HG03025 (cell line): Measurements from ENCODE around the gene TESPA1.

ENCODE experiments used
- ATAC-seq: cut with Tn5 transposase; IDR thresholded peaks from one replicate; pipeline ENCODE4 v1.9.1; 2021; ENCODE audit warnings: mild to moderate bottlenecking, moderate library complexity; ENCODE audit not compliant: unreplicated experiment, low FRiP score

TESPA1 gene, protein sequence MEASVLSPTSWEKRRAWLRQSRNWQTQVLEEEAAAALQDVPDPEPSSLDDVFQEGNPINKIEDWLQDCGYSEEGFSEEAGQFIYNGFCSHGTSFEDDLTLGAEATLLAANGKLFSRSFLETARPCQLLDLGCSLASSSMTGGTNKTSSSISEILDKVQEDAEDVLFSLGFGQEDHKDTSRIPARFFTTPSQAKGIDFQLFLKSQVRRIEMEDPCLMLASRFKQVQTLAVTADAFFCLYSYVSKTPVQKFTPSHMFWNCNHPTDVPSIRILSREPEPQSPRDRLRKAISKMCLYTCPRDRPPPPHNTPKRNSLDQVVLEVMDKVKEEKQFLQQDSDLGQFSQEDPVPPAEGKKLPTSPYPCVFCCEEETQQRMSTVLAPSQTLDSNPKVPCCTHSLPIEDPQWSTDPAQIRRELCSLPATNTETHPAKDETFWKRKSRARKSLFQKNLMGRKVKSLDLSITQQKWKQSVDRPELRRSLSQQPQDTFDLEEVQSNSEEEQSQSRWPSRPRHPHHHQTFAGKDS

DNA sequence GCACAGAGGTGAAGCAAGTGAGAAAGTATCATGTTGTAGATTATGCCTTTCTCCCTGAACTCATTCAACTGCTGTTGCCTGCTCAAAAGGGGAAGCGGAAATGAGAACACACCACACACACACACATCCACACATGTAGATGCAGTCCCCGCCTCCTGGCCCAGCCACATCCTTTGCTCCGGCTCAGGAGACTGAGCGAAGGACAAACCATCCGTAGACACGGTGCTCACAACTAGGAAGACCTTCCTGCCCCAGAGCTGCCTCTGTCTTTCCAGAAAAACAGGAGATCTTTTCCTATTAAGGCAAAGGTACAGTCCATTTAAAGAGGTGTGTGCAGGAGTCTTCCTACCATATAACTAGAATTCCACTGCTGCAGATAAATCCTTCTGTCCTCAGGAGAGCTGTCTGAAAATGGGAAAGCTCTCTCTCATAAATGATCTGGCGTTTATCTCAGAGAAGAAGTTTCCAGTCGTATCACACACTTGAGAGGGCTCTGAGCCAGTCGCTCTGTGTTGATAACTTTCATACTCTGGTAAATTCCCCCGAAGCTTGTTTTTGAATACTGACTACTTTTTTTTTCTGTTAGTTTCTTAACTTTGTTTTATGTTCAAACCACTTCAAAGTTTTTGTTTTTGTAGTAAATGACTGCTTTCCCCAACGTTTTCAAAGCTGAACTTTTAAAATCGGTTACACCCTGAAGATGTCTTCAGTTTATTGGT lies at the start of gene TESPA1:
Gene TESPA1 (minus strand): TSS at position 105 of the 719 bp plus-strand sequence. CDS start 10,200 bp downstream, outside the sequence.
- peak; percentile 92 for ATAC-seq

DNA sequence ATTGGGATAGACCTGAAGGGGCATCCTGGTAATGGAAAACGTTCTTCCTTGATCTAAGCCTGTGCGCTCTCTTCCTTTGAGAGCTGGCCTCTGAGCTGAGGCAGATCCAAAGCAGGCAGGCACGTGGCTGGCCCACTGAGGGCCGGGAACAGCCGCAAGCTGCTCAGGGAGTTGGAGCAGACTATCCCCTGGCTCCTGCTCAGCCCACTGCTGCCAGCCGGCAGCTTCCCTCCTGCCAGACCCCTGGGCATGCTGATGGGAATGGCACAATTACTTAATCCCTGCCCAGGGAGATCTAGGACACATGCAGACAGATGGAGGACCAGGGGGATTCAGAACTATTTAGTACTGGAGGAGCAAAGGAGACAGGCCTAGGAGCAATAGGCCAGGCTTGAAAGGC lies 49.7 kb upstream of the TESPA1 start:
- ATAC-seq = no peak

DNA sequence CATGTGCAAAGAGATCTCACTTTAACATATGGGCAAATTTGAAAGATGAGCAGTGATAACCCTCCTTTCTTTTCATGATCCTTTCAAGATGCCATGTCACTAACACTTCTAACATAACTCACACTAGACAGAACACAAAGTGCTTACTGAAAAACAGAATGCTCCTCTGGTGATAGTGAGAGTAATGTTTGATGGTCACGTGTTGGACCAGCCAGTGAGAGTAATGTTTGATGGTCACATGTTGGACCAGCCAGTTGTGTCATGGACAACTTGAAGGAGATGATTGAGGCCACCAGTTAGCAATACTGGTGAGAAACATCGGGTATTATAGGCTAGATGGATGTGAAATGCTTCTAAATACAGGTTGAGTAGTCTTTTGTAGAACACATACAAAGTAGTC lies 40.9 kb upstream of the TESPA1 start:
- no peak for ATAC-seq

DNA sequence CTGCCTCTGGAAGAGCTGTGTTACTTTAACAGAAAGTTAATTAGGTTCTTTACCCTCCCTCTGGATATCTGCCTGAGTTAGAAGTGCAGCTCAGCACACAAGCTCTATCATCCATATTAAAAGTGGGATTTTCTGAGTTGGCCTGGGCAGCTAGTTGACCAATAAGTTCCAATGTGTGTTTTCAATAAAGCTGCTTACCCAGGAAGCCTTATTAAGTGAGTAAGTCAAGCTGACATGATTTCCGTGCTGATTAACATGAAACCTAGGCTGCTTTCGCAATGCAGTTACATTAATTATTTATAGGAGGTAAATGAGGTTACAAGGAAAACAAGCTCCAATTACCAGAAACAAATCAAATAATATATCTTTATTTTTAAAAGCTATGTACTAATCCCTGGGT lies 40.0 kb upstream of the TESPA1 start:
- no peak for ATAC-seq

DNA sequence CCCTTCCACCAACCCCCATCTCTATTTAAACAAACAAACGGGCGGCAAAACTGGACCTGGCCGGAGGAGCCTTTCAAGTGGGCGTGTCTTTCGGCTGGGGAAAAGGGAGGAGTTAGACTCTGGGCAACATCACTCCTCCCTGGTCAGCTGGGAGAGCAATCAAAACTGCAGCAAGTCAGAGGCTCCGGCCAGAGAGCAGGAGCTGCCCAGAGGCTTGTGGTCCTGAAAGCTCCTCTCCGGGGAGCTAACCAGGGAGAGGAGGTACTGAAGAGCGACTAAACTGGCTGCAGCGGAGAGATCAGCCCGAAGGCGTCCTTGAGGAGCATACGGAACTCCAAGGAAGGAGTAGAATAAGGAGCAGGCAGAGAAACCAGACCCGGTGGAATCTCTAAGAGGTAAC lies 35.2 kb upstream of the TESPA1 start, which contains the start of gene NEUROD4:
Gene NEUROD4 (plus strand): TSS at position 191 of the 400 bp plus-strand sequence. CDS start 6,466 bp downstream, outside the sequence.
- no peak for ATAC-seq

DNA sequence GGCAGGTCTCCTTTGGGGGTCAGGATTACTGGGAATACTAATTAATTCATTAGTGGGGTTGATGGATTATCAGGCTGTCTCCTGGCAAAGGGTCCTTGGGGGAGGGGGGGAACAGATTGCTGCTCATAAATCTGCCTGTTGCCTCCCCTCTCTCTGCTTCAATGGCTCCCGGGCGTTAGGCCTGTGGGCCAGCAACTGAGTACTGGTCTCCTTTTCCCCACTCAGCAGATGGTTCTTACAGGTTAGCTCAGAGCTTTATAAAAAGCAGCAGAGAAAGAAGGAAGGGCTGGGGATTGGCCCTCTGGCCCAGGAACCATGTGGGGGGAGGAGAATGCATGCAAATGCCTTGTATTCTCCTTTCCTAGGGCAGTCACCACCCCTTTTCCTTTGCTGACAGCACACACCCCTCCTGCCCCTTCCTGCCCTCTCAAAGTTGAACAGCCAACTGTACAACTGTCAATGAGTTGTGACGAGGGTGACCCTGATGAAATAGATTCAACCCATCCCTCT lies 32.9 kb upstream of the TESPA1 start:
- no peak for ATAC-seq

DNA sequence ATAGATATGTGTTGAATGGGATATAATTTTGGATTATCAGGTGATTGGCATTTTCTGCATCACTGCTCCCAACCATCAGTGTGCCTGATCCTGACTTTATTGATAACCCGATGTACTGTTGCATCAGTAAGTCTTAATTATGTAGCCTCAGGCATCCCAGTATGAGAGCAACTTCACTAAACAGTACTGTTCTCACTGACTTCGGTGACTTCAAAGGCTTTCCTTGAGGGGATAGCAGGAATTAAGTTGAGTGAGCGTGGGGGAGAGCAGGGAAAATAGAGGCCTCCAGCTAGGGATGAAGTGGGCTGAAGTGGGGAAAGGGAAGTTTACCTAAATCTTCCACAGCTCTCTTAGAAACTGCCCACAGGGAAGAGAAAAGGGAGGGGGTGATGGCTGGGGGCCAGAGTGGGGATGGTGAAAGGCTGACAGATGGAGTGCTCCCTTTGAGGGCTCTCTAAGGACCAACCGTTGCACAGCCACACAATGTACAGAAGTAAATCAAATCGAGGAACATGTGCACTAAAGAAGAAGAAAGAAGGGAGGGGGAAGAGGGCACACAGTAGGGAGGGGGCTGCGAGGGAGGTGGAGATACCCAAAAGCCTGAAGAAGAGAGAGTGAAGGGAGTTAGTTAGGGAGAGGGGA lies 24.5 kb upstream of the TESPA1 start:
- no peak for ATAC-seq

DNA sequence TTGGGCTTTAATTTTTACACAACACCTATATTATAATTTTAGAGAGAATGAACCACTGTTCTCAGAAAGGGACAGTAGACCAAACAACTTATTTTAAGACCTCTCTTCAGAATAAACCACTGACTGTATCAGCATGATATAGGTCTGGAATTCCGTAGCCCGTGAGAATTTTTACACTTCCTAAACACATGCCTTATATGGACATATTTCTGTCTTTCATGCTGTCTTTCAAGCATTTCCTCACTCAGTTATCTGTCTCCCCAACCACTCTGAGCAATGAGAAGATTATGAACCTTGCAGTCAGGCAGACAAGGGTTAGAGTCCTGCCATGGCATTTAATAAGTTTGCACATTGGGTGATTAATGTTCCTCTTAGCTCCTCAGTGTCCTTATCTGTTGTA lies 17.8 kb upstream of the TESPA1 start:
- ATAC-seq = no peak

DNA sequence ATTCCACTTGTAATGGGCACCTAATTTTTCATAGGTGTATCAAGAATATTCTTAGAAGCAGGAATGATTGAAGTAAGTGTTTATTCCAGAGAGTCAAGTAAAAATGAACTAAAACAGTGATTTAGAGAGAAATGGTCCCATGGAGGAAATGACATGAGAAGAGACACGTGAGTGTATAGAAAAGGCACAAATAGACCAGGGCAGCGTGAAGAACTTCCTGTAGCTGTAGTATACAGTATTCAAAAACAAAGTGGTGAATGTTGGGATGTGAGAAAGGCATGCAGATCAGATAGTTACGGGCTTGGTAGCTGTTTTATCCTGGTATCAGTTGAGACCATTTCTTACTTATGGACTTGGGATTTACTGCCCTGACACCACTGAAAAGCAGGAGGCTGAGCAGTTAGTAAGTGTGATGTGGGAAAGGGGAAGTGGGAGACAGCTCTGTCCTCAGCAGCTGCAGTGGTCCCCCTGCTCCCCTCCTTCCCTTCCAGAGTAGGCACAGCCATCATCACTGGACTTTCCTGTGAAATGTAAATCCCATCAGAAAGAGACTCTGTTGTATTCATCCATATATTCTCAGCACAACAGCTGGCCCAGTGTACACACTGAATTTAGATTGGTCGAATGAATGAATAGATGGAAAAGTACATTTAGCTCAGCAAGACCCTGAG lies 16.8 kb upstream of the TESPA1 start:
- no peak for ATAC-seq

DNA sequence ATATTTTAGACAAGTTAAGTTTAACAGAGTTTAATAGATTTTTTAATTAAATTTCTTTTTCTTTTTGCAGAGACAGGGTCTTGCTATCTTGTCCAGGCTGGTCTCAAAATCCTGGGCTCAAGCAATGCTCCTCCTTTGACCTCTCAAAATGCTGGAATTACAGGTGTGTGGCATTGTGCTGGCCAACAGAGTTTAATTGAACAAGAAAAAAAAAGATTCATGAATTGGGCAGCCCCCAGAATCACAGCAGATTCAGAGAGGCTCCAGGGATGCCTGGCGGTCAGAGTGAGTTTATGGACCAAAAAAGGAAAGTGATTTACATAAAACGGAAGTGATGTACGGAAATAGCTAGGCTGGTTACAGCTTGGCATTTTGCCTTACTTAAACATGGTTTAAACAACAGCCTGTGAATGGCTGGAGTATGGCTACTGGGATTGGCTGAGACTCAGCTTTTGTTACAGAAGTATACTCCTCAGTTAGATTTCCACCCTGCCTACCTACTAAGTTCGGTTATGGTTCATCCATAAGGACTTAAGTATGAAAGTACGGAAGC lies 14.5 kb upstream of the TESPA1 start:
- ATAC-seq = no peak

DNA sequence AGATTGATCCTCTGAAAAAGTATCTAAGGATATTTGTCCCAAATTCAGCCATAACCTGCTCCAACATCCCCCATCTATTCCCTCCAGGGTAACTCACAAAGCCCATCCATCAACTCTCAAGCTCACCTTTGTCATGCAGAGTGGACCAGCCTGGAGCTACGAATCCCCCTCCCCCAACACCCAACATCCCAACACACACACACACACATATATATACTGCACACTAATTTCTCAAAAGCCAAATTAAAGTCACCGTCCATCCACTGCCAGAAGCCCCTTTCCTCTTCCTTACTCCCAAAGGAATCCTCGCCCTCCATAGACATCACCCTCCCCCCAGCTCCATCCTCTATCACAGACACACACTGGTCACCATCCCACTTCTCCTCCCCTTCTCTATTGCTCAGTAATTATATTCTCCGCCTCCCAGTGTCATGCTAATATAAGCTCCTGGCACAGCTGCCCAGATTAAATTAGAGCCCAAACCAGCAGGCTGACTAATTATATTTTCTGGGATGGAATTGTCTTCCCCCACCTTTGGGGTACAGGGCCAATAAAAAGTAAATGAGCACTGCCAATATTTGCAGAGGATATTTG lies 13.5 kb upstream of the TESPA1 start:
- ATAC-seq = no peak

DNA sequence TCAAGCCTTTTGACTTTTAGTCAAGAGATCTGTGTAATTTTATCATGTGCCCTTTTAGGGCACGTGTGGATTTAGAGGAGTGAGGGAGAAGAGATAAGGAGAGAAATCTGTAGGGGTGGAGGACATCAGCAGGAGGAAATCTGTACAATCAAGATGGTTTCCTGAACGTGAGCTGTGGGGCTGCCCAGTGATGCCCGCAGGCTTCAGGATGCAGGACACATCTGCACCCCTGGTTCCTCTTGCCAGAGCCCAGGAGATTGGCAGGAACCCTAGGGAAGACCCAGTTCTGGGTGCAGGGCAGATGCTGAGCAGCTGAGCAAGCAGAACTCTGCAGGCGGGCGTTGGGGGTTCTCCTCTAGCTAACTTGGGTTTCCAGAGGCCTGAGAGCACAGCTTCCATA lies 11.6 kb upstream of the TESPA1 start:
- ATAC-seq = no peak

DNA sequence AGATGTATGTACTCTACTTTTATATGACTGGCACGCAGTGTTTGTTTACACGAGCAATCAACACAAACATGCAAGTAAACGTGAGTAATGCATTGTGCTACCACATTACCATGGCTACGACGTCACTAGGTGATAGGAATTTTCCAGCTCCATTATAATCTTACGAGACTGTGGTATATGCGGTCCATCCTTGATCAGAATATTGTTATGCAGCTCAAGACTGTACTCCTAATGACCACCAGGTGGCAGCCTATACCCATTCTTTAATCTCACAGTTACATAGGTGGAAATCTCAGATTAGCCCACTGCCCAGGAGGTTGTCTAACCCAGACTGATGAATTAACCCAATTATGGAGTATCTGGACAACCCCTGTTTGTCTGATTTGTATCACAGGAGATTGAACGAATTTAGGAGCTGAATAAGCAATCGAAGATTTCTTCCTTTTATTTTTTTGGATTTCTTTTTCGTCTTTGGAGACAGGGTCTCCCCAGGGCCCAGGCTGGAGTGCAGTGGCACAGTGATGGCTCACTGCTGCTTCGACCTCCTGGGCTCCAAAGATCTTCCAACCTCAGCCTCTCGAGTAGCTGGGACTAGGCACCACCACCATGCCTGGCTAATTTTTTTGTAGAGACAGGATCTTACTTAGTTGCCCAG lies 8.7 kb upstream of the TESPA1 start:
- no peak for ATAC-seq

DNA sequence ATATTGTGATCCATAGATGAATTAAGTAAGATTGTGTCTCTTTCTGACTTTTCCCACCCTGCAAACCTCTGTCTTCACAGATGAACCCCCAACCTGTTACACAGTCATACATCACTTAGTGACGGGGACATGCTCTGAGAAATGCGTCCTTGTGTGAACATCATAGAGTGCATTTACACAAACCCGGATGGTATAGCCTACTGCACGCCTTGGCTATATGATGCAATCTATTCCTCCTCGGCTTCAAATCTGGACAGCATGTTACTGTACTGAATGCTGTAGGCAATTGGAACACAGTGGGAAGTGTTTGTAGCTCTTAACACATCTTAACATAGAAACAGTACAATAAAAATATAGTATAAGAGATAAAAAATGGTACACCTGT lies 7.4 kb upstream of the TESPA1 start:
- ATAC-seq = peak; percentile 25

DNA sequence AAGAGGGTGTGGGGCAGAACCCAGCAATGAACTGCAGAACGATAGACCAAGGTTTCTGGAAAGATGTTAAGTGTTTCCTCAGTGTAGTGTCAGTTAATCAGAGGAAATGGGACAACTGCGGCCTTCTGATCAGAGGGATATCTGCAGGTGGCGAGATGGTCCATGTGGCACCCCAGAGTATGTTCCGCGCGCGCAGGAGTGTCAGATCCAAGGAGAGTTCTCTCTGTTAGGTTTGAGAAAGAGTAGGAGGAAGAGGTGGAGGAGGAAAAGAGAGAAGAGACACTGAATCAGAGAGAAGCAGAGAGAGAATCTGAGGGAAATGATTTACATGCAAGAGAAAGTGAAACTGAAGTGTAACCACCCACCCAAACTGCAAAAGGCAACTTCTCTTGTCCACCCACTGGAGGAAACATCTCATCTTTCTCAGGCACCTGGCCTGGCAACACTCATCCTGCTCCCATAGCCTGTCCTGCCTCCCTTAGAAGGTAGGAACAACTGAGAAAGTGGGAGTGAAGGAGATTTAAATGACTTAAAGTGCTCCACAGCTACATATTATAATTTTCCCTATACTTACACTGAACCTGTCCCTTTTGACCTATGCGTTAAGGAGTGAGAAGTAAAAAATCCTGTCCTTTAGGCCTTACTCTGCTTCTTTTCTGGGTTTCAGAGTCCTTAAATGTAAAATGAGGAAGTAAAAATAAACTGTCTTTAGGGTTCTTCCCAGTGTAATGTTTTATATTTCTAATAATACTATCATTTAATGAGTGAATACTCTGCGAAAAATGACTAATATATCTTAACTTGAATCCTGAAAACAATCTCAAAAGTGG lies 6.8 kb upstream of the TESPA1 start:
- ATAC-seq = peak; percentile 69

DNA sequence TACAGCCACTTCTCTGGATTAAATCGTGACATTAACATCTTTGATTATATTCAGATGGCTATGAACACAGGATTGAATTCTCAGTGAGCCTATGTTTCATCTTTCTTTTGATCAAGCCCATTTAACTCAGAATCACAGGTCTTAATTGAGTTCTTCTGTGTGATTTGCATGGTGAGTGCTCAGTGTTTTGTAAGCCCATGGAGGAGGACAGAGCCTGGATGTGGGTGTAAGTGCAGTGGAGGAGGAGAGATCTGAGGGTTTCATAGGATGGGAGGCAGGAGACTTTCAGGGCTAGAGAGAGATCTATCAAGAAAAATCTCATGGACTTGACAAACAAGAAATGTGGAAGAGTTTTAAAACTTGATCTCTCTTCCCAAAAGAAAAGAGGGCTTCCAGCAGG lies 5.3 kb upstream of the TESPA1 start:
- ATAC-seq = no peak

DNA sequence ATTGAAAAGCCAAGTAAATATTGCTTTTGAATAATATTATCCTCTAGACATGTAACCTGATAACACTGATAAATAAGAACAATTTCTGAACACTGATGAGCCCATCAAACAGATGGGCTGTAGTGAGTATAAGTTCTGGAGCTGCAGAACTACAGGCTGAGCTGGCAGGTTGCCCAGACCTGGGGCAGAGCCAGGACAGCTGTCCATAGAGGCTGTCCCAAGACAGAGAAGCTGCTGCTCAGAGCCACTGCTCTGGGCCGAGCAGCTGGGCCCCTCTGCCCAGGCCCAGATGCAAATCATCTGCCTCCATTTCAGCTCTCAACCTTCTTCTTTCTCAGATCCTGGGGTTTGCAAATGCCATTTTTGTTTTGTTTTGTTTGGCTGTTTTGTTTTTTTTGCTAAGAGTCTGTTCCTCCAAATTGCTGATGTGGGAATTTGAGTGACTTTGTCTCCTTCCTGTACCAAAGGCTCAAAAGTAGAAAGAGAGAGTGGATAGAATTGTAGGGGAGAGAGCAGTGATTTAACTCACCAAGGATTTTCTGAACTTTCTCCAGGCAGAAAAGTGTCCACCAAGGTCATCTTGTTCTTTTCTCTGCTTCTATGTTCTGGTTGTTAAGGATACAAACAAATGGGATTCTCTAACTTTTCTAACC lies 4.0 kb upstream of the TESPA1 start:
- peak; percentile 22 for ATAC-seq
